C4-2B (cell line): ENCODE measurements around the gene BTG2.

Experiments used
- H3K27ac ChIP-seq: fragments of 450-650 bp; 2 replicates; pipeline ENCODE4 v1.5.1; 2017
- CTCF ChIP-seq: fragments of 450-650 bp; conservative IDR thresholded peaks from 2 replicates; pipeline ENCODE4 v1.5.1; 2017; ENCODE audit warnings: mild to moderate bottlenecking
- ZFX ChIP-seq: fragments of 450-650 bp; IDR thresholded peaks from 2 replicates; pipeline ENCODE4 v1.6.1; 2017

BTG2 gene

GRCh38 chr1:203305809-203306088 lies 430 bp downstream of the BTG2 start:
- peak overlapping the region; percentile 80 for H3K27ac ChIP-seq

GRCh38 chr1:203306089-203306964 lies 1.0 kb downstream of the BTG2 start:
- TF ChIP-seq ZFX, result no peak
- TF ChIP-seq CTCF, result no peak
- H3K27ac ChIP-seq, result peak overlapping the region; percentile 80

More at GRCh38 chr1:203305809-203306088, 430 bp downstream of the BTG2 start:
- TF ChIP-seq ZFX, result 0 out of 2 replicates have a peak, but pooled peaks have one; percentile 23
- no peak for TF ChIP-seq CTCF

- TF ChIP-seq ZFX (no peak), CTCF (no peak)
- H3K27ac ChIP-seq, result peak overlapping the region; percentile 80
These were observed 1.7 kb downstream of the BTG2 start for GRCh38 chr1:203306965-203307541.

GRCh38 chr1:203307641-203308126 lies 2.4 kb downstream of the BTG2 start:
- H3K27ac ChIP-seq, result no peak overlapping the region
- no peak for TF ChIP-seq CTCF
- no peak for TF ChIP-seq ZFX

DNA sequence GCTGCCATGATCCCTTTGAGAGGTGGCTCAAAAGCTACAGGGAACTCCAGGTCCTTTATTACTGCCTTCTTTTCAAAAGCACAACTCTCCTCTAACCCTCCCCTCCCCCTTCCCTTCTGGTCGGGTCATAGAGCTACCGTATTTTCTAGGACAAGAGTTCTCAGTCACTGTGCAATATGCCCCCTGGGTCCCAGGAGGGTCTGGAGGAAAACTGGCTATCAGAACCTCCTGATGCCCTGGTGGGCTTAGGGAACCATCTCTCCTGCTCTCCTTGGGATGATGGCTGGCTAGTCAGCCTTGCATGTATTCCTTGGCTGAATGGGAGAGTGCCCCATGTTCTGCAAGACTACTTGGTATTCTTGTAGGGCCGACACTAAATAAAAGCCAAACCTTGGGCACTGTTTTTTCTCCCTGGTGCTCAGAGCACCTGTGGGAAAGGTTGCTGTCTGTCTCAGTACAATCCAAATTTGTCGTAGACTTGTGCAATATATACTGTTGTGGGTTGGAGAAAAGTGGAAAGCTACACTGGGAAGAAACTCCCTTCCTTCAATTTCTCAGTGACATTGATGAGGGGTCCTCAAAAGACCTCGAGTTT lies 3.1 kb downstream of the BTG2 start:
- TF ChIP-seq CTCF (no peak), ZFX (no peak)
- H3K27ac ChIP-seq, result no peak overlapping the region

DNA sequence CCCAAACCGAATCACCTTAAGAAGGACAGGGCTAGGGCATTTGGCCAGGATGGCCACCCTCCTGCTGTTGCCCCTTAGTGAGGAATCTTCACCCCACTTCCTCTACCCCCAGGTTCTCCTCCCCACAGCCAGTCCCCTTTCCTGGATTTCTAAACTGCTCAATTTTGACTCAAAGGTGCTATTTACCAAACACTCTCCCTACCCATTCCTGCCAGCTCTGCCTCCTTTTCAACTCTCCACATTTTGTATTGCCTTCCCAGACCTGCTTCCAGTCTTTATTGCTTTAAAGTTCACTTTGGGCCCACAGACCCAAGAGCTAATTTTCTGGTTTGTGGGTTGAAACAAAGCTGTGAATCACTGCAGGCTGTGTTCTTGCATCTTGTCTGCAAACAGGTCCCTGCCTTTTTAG lies 3.6 kb downstream of the BTG2 start:
- no peak overlapping the region for H3K27ac ChIP-seq

More for the DNA sequence above, 3.6 kb downstream of the BTG2 start:
- TF ChIP-seq CTCF (no peak), ZFX (no peak)
